K562 (cell line): ENCODE data around the gene TUT4. TPM values are rescaled to one million over a fixed set of nuclear protein-coding genes. Genes with fewer than 3 reads are reported as not detected.
A peak's percentile ranks its signal among the peaks of the same experiment; 100 is the strongest.

Source experiments
- BMI1 ChIP-seq: fragments of 150-350 bp; IDR thresholded peaks from 2 replicates; pipeline ENCODE4 v1.6.1; 2014; ENCODE audit warnings: low read length
- FOXJ3 ChIP-seq: sonication (generic); formaldehyde crosslinking; IDR thresholded peaks from 2 replicates; pipeline ENCODE4 v1.4.0; 2020; ENCODE audit warnings: mild to moderate bottlenecking, missing genetic modification reagents
- PATZ1 ChIP-seq: fragments of 250-450 bp; sonication (Bioruptor Pico); IDR thresholded peaks from 2 replicates; pipeline ENCODE4 v1.5.0; 2020; ENCODE audit warnings: mild to moderate bottlenecking, borderline replicate concordance
- SIN3A ChIP-seq, 2 experiments: fragments of 150-350 bp in 1 of 2; IDR thresholded peaks; 2 replicates each; pipeline ENCODE4 v1.6.1; 2011 to 2016; ENCODE audit warnings: borderline replicate concordance in 2 of 2, low read depth in 2 of 2, low read length in 2 of 2, mild to moderate bottlenecking in 2 of 2, moderate library complexity in 2 of 2; ENCODE audit not compliant: control insufficient read depth in 1 of 2
- SUPT5H ChIP-seq: fragments of 450-650 bp; IDR thresholded peaks from 2 replicates; pipeline ENCODE4 v1.6.1; 2016
- ZBTB1 ChIP-seq: sonication (generic); formaldehyde crosslinking; IDR thresholded peaks from 2 replicates; pipeline ENCODE4 v1.8.1; 2023; ENCODE audit warnings: missing genetic modification reagents, low read depth, mild to moderate bottlenecking, borderline replicate concordance
- ZBTB33 ChIP-seq: sonication (generic); formaldehyde crosslinking; IDR thresholded peaks from 2 replicates; pipeline ENCODE4 v1.8.1; 2023; ENCODE audit warnings: mild to moderate bottlenecking, missing genetic modification reagents
- ZNF263 ChIP-seq: sonication (generic); formaldehyde crosslinking; IDR thresholded peaks from 2 replicates; pipeline ENCODE4 v1.8.0; 2022; ENCODE audit warnings: mild to moderate bottlenecking, missing genetic modification reagents, borderline replicate concordance
- ZNF316 ChIP-seq: fragments of 450-650 bp; IDR thresholded peaks from 2 replicates; pipeline ENCODE4 v1.6.1; 2016
- ZNF354B ChIP-seq: fragments of 250-450 bp; sonication (Bioruptor Pico); IDR thresholded peaks from 2 replicates; pipeline ENCODE4 v1.4.0; 2020
- ZNF436 ChIP-seq: fragments of 250-450, 450-650 bp; sonication (Bioruptor Pico); formaldehyde crosslinking; IDR thresholded peaks from 2 replicates; pipeline ENCODE4 v1.7.0; 2020; ENCODE audit warnings: mild to moderate bottlenecking
- polyA plus RNA-seq, 8 experiments: library from polyadenylated mRNA; depleted of rRNA in 4 of 8; stranded (reverse) in 5 of 8; unstranded in 3 of 8; fragments of >200 nt; fragmentation: Nextera tagmentation in 2 of 8; fragmentation: Illumina TruSeq in 1 of 8; extraction: Ambion mirVana in 2 of 8; extraction: Trizol in 1 of 8; gene quantifications; 2 replicates each; pipeline versions ENCODE4 v1.2.1 to v1.2.3, GENCODE V29; 2011 to 2014; ENCODE audit warnings: inconsistent platforms in 1 of 8, missing spikeins in 1 of 8
- total RNA-seq, 7 experiments: library from RNA; depleted of rRNA in 6 of 7; stranded (reverse); fragments of >200 nt in 6 of 7; fragmentation: Illumina TruSeq in 2 of 7; extraction: Trizol in 2 of 7; gene quantifications; 2 replicates each; pipeline versions ENCODE4 v1.2.1 to v1.2.3, GENCODE V29; 2011 to 2021; ENCODE audit warnings: low replicate concordance in 1 of 7
- TF ChIP-seq, protein P1 (sequence below): fragments of 200-600 bp; sonication (generic); IDR thresholded peaks from one replicate; pipeline ENCODE4 v1.6.1; 2012; ENCODE audit warnings: mild to moderate bottlenecking, low read depth, low read length, inconsistent platforms

TUT4 gene
- total and polyA plus RNA-seq, 9 of the 15 experiments (the other 6 are each of a cell fraction or from before 2014, with no cell fraction given) = 15.8 to 53.5 (median 36.7) TPM

GRCh38 chr1:52399629-52400028 lies 153.3 kb downstream of the TUT4 start (continued):
- TF ChIP-seq, protein P1, sequence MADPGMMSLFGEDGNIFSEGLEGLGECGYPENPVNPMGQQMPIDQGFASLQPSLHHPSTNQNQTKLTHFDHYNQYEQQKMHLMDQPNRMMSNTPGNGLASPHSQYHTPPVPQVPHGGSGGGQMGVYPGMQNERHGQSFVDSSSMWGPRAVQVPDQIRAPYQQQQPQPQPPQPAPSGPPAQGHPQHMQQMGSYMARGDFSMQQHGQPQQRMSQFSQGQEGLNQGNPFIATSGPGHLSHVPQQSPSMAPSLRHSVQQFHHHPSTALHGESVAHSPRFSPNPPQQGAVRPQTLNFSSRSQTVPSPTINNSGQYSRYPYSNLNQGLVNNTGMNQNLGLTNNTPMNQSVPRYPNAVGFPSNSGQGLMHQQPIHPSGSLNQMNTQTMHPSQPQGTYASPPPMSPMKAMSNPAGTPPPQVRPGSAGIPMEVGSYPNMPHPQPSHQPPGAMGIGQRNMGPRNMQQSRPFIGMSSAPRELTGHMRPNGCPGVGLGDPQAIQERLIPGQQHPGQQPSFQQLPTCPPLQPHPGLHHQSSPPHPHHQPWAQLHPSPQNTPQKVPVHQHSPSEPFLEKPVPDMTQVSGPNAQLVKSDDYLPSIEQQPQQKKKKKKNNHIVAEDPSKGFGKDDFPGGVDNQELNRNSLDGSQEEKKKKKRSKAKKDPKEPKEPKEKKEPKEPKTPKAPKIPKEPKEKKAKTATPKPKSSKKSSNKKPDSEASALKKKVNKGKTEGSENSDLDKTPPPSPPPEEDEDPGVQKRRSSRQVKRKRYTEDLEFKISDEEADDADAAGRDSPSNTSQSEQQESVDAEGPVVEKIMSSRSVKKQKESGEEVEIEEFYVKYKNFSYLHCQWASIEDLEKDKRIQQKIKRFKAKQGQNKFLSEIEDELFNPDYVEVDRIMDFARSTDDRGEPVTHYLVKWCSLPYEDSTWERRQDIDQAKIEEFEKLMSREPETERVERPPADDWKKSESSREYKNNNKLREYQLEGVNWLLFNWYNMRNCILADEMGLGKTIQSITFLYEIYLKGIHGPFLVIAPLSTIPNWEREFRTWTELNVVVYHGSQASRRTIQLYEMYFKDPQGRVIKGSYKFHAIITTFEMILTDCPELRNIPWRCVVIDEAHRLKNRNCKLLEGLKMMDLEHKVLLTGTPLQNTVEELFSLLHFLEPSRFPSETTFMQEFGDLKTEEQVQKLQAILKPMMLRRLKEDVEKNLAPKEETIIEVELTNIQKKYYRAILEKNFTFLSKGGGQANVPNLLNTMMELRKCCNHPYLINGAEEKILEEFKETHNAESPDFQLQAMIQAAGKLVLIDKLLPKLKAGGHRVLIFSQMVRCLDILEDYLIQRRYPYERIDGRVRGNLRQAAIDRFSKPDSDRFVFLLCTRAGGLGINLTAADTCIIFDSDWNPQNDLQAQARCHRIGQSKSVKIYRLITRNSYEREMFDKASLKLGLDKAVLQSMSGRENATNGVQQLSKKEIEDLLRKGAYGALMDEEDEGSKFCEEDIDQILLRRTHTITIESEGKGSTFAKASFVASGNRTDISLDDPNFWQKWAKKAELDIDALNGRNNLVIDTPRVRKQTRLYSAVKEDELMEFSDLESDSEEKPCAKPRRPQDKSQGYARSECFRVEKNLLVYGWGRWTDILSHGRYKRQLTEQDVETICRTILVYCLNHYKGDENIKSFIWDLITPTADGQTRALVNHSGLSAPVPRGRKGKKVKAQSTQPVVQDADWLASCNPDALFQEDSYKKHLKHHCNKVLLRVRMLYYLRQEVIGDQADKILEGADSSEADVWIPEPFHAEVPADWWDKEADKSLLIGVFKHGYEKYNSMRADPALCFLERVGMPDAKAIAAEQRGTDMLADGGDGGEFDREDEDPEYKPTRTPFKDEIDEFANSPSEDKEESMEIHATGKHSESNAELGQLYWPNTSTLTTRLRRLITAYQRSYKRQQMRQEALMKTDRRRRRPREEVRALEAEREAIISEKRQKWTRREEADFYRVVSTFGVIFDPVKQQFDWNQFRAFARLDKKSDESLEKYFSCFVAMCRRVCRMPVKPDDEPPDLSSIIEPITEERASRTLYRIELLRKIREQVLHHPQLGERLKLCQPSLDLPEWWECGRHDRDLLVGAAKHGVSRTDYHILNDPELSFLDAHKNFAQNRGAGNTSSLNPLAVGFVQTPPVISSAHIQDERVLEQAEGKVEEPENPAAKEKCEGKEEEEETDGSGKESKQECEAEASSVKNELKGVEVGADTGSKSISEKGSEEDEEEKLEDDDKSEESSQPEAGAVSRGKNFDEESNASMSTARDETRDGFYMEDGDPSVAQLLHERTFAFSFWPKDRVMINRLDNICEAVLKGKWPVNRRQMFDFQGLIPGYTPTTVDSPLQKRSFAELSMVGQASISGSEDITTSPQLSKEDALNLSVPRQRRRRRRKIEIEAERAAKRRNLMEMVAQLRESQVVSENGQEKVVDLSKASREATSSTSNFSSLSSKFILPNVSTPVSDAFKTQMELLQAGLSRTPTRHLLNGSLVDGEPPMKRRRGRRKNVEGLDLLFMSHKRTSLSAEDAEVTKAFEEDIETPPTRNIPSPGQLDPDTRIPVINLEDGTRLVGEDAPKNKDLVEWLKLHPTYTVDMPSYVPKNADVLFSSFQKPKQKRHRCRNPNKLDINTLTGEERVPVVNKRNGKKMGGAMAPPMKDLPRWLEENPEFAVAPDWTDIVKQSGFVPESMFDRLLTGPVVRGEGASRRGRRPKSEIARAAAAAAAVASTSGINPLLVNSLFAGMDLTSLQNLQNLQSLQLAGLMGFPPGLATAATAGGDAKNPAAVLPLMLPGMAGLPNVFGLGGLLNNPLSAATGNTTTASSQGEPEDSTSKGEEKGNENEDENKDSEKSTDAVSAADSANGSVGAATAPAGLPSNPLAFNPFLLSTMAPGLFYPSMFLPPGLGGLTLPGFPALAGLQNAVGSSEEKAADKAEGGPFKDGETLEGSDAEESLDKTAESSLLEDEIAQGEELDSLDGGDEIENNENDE = no peak
- TF ChIP-seq ZNF316 = peak; percentile 64
- TF ChIP-seq FOXJ3 = no peak
- no peak for TF ChIP-seq BMI1
- no peak for TF ChIP-seq ZNF263
- no peak for TF ChIP-seq ZNF354B (CRISPR knock-in tag)
- TF ChIP-seq ZBTB1 (CRISPR knock-in tag) = no peak
- peak; percentile 59; the same call in 1 of the 2 replicates for TF ChIP-seq SUPT5H
- TF ChIP-seq ZBTB33 (CRISPR knock-in tag) = no peak
- no peak for TF ChIP-seq ZNF436 (CRISPR knock-in tag)
- no peak for TF ChIP-seq SIN3A (IDR thresholded peaks at IDR 0.05; ENCODE audit: borderline replicate concordance in 2 of 2, control insufficient read depth in 1 of 2, low read depth in 2 of 2, low read length in 2 of 2)
- no peak for TF ChIP-seq PATZ1
